ENCODE data around the gene EMILIN2.

EMILIN2 gene

GRCh38 chr18:2887470-2887869, 40.7 kb downstream of the EMILIN2 start:
- DNase-seq (ENCODE audit: low read depth) = no peak
- no peak for TF ChIP-seq CTCF (conservative IDR thresholded peaks at IDR 0.05; ENCODE audit: control insufficient read depth, insufficient read depth, low read depth, low read length)
- no peak overlapping the region for H3K4me3 ChIP-seq (ENCODE audit: control insufficient read depth, low read depth, low read length)

GRCh38 chr18:2889761-2890192, 43.0 kb downstream of the EMILIN2 start:
- DNase-seq (ENCODE audit: low read depth) = no peak
- no peak for TF ChIP-seq CTCF (conservative IDR thresholded peaks at IDR 0.05; ENCODE audit: control insufficient read depth, insufficient read depth, low read depth, low read length)

GRCh38 chr18:2890606-2891005, 43.8 kb downstream of the EMILIN2 start:
- no peak for TF ChIP-seq CTCF (conservative IDR thresholded peaks at IDR 0.05; ENCODE audit: control insufficient read depth, insufficient read depth, low read depth, low read length)
- no peak for DNase-seq (ENCODE audit: low read depth)
- H3K4me3 ChIP-seq (ENCODE audit: control insufficient read depth, low read depth, low read length) = no peak overlapping the region

More at GRCh38 chr18:2889761-2890192, 43.0 kb downstream of the EMILIN2 start:
- no peak overlapping the region for H3K4me3 ChIP-seq (ENCODE audit: control insufficient read depth, low read depth, low read length)

- TF ChIP-seq CTCF (conservative IDR thresholded peaks at IDR 0.05; ENCODE audit: control insufficient read depth, insufficient read depth, low read depth, low read length) = no peak
- no peak overlapping the region for H3K4me3 ChIP-seq (ENCODE audit: control insufficient read depth, low read depth, low read length)
- no peak for DNase-seq (ENCODE audit: low read depth)
Observed at GRCh38 chr18:2891526-2892431, 45.0 kb downstream of the EMILIN2 start.

GRCh38 chr18:2893056-2893455, 46.2 kb downstream of the EMILIN2 start:
- DNase-seq (ENCODE audit: low read depth) = no peak
- no peak overlapping the region for H3K4me3 ChIP-seq (ENCODE audit: control insufficient read depth, low read depth, low read length)
- TF ChIP-seq CTCF (conservative IDR thresholded peaks at IDR 0.05; ENCODE audit: control insufficient read depth, insufficient read depth, low read depth, low read length) = no peak

- TF ChIP-seq CTCF (conservative IDR thresholded peaks at IDR 0.05; ENCODE audit: control insufficient read depth, insufficient read depth, low read depth, low read length) = no peak
- no peak for DNase-seq (ENCODE audit: low read depth)
- no peak overlapping the region for H3K4me3 ChIP-seq (ENCODE audit: control insufficient read depth, low read depth, low read length)
Observed at GRCh38 chr18:2893676-2894075, 46.9 kb downstream of the EMILIN2 start.
